T-helper 1 cell treated with Interleukin-12 subunit alpha and Interleukin-12 subunit beta and Interleukin-4 antibody, amounts not matched to agents 30 ng/mL and 1 ng/mL, for 36 hours (primary cell): ENCODE data around the gene TCAF1. TPM values are rescaled to one million over a fixed set of nuclear protein-coding genes. Genes with fewer than 3 reads are reported as not detected.
"Not testable (repeated sequence)": the region's sequence is repeated elsewhere in the genome, so short reads cannot be mapped to it uniquely, and the experiment has no call there.

Experiments
- intact Hi-C: fragments of 100-400 bp; cut with micrococcal nuclease; formaldehyde crosslinking; loops from one replicate; pipeline ENCODE4 v1.15.1; 2024
- total RNA-seq: library from RNA; stranded (reverse); gene quantifications from 2 replicates; pipeline ENCODE4 v1.2.3, GENCODE V29; 2022

The TCAF1 gene
- total RNA-seq, 1 donor from 2014 or later, result 14.4 TPM

DNA sequence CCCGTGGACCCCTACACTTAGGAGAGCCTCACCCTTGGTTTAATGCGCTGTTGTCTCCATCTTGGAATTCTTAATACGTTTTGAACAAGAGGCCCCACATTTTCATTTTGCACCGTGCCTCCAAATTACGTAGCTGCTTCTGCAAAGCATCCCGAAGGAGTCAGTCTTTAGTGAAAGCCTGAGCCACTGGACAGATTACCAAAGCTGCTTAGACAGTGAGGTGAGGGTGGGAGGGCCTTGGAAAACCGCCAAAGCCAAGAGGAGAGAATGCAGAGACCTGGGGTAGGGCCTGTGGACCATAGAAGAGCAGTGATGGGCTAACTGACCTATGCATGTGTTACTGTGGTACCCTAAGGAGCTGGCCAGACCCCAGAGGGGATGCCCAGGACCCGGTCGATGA lies 4.2 kb upstream of the TCAF1 start:
- intact Hi-C loops, result loop anchor here (10.0 kb wide), 1 partner anchor 909 kb away; no protein-coding TSS in a partner anchor

DNA sequence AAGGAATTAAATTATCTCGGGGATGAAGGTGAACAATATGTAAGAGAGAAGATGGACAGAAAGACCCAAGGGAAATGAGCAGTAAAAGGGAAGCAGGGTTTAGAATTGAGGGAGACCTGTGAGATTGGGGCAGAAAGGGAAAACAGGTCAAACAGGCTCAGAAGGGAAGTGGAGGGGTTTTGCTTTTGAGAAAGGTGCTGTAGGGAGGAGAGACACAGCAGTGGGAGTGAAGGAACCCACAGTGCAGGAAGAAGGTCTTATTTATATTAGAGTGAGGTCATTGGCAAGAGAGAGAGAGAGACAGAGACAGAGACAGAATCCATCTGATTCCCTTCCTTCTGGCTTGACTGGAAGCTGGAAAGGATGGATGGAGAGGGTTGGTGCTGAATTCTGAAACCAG lies 3.5 kb upstream of the TCAF1 start:
- intact Hi-C loops, result loop anchor here (10.0 kb wide), 1 partner anchor 909 kb away; no protein-coding TSS in a partner anchor

DNA sequence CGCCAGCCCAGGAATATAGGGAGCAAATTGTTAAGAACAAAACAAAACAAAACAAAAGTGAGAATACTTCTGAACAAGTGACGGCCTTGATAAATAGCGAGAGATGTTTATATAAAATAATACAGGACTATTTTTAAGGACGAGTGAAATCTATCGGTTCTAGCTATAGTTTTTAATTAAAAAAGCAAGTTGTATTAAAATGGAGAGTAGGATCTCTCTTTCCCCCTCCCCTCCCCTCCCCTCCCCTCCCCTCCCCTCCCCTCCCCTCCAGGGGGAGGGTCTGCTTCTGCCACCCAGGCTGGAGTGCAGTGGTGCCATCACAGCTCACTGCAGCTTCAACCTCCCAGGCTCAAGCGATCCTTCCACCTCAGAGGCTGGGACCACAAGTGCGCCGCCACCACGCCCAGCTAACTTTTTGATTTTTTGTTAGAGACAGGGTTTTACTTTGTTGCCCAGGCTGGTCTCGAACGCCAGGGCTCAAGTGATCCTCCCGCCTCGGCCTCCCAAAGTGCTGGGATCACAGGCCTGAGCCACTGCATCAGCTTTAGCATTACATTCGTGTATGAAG lies 440 bp upstream of the TCAF1 start:
- intact Hi-C loops, result loop anchor here (1.0 to 10.0 kb wide), 4 partner anchors 495 to 912 kb away; partner anchors contain the start of genes CASP2 and EPHA1

DNA sequence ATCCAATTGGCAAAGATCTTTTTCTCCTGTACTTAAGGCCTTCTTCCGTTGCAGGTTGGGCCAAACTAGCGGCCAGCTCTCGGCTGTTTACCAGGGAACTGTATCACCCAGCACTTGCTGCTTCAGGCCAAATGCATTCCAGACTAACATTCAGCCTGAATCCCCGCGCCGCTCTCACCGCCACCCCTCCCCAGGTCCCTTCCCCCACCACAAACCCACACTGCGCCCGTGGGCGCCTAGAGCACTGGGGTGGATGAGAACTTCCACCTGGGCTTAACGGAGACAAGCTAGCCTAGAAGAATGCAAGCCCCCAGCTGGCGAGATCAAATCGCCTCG lies 676 bp downstream of the TCAF1 start:
- intact Hi-C loops, result loop anchor here (1.0 to 10.0 kb wide), 6 partner anchors 9 to 914 kb away; partner anchors contain the start of genes CASP2, EPHA1 and ZYX

DNA sequence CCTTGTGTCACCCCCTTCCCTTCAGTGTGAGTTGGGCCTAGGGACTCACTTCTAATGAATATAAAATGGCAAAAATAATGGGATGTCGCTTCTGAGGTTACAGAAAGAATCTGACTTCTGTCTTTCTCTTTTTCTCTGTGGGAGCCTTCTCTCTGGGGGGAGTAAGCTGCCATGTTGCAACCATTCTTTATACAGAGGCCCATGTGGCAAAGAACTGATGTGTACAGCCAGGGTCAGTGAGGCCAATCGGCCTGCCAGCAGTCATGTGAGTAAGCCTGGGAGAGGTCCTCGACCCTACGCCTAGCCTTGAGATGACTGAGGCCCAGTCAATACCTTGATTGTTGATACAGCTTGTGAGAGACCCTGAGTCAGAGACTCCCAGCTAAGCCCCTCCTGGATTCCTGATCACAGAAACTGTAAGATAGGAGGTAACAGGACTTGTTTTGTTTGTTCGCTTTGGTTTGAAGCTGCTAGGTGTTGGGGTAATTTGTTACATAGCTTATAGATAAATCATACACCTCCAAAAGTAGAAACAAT lies 1.7 kb downstream of the TCAF1 start:
- intact Hi-C loops, result loop anchor here (5.0 to 10.0 kb wide), 3 partner anchors 493 to 915 kb away; partner anchors contain the start of genes CASP2 and EPHA1

DNA sequence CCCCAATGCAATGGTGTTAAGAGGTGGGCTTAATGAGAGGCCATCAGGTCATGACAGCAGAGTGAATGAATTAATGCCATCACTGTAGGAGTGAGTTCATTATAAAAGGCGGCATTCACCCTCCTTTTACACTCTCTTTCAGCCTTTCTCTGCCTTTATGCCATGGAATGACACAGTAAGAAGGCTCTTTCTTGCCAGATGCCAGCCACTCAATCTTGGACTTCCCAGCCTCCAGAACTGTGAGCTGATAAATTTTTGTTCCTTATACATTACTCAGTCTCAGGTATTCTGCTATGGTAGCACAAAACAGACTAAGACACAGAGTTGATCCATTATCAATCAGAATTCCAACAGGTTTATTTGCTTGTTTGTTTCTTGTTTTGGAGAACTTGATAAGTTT lies 3.2 kb downstream of the TCAF1 start:
- intact Hi-C loops, result no loop called here

DNA sequence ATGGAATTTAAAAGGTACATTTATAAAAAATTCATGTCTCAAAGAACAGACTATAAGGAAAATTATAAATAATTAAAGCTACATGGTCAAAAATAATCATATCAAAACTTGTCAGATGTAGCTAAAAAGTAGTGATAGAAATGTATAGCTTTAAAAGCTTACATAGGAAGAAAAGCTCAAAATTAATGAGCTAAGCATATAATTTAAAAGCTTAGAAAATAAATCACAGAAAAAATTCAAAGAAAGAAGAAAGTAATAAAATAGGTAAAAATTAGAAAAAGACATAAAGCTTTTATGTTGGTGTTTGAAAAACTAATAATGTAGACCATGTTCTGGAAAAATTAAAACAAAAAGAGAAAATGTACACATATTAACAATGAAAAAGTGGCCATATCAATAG lies 5.3 kb downstream of the TCAF1 start:
- intact Hi-C loops, result no loop called here

DNA sequence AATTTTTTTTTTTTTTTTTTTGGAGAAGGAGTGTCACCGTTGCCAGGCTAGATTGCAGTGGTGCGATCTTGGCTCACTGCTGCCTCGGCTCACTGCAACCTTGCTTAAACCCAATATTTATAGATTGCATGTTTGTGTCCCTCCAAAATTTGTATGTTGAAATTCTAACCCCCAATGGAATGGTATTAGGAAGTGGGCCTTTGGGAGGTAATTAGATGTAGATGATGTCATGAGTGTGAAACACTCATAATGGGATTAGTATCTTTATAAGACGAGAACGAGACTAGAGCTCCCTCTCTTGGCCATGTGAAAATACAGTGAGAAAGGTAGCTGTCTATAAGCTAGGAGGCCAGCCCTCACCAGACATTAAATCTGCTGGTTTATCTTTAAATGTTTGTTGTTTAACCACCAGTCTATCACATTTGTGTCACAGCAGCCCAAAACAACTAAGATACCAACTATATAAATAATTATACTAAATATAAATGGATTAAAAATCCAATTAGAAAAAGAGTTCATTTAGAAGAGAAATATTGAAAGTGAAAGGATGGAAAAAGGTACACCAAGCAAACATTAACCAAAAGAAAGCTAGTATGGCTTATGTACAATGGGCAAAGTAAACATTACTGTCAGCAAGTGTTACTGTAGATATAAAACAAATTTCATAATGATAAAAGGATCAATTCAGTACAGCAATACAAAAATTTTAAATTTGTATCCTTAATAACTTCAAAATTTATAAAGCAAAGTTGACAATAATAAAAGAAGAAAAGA lies 9.3 kb downstream of the TCAF1 start:
- intact Hi-C loops, result loop anchor here (1.0 to 2.0 kb wide), 3 partner anchors 9 to 512 kb away; partner anchors contain the start of gene ZYX

DNA sequence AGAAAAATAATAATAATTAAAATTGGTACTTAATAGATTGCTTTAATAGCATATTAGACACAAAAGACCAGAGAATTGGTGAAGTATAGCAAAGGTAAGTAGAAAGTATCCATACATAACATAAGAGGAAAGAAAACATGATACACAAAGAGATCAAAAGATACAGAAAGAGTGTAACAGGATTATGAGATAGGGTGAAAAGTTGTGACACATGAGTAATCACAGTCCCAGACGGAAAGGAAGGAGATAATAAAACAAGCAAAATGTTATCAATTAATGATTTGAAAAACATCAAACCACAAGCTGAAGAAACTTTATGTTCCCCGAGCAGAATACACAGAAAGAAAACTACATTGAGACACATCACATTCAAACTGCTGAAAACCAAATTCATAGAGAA lies 10.5 kb downstream of the TCAF1 start:
- intact Hi-C loops, result no loop called here

DNA sequence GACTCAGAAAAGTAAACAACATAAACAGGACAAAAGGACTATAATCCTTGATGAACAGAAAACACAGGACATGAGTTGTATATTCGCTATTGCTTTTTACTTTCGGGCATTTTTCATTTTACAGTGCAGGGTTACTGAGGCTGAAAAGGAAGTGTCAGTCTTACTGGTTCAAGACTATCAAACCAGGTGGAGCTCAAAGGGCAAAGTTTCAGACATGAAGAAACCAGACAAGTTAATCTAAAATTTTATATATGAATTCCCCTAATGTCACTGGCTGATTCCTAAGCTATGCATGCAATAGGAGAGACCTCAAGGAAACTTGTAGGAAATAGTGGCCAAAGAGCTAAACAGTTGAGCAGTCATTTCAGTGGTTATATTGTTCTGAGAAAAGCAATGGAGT lies 11.4 kb downstream of the TCAF1 start:
- intact Hi-C loops, result no loop called here

DNA sequence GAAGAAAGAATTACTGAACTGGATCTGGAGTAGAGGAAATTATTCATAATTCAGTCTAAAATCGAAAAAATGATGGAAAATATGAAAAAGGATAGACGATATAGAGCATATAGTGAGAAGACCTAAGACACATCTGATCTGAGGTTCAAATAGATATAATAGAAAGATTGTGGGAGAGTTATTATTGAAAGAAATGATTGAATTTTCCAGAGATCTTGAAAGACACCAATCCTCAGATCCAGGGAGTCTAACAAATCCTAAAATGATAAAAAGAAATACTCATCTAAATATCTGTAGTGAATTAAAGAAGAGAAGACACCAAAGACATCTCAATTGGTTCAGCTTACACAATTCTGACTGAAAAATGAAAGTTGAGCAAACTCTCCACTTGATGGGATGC lies 12.9 kb downstream of the TCAF1 start:
- intact Hi-C loops, result no loop called here

DNA sequence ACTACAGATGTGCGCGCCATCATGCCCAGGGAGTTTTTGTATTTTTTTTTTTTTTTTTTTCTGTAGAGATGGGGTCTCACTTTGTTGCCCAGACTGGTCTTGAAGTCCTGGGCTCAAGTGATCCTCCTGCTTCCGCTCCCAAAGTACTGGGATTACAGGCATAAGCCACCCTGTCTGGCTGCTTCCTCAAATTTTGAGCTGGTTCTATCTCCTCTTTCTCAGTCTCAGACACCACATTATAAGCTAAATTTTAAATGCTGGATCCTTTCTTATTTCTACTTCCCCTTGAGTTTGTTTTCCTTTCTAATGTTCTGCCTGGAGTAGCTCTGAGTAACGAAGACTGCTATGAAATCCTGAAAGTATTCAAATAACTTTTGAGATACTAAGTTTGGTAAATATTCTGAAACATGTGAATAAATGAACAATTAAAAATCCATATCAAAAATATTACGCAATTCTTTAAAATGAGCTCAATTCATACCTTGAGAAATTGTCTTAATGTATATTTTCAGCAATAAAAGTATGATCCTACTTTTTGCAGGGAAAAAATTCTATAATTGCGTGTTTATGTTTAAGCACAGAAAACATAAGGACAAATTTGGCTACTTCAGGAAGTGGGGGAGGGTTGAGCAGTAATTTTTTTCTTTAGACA lies 15.0 kb downstream of the TCAF1 start:
- intact Hi-C loops, result no loop called here

DNA sequence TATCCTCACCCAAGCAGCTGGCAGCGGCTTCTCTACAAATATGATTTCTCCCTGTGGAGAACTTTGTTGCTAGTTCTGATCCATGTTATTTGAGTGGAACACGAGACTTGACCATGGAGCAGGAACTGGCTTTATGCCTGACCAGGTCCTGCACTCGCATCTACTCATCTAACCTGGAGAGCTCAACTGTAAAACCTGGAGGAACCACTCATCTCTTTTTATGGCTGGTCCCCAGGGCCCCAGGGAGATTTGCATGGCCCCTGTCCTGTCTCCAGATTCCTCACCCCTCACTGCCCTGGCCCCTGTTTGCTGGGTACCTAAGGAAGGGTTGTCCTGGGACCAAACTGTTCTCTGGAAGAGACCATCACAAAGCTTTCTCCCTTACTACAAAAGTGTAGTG lies 16.0 kb downstream of the TCAF1 start:
- intact Hi-C loops, result no loop called here

DNA sequence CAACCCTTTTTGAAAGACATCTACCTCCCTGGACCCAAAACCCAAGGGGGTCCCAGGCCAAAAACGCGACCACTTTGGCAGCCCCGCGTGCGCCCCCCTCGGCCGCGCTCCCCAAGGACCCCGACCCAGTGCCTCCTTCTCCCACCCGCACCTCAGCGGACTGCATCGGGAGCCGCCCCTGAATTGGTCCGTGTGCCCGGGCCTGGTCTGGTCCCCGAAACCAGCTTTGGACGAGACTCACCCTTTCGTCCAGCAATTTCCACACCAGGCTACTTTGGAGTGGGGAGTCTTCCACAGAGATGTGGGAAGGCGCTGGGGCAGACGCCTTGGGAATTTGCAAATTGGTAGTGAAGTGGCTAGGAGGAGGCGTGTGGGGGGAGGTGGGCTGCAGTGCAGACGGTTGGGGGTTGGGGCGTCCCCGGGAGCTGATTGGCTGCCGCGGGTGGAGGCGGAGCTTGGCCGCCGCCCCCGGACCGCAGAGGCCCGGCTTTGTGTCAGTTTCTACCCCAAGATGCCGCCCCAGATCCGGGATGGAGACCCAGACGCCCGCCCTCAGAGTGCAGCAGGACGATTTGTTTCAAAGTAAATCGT lies 16.9 kb downstream of the TCAF1 start:
- intact Hi-C loops, result no loop called here

DNA sequence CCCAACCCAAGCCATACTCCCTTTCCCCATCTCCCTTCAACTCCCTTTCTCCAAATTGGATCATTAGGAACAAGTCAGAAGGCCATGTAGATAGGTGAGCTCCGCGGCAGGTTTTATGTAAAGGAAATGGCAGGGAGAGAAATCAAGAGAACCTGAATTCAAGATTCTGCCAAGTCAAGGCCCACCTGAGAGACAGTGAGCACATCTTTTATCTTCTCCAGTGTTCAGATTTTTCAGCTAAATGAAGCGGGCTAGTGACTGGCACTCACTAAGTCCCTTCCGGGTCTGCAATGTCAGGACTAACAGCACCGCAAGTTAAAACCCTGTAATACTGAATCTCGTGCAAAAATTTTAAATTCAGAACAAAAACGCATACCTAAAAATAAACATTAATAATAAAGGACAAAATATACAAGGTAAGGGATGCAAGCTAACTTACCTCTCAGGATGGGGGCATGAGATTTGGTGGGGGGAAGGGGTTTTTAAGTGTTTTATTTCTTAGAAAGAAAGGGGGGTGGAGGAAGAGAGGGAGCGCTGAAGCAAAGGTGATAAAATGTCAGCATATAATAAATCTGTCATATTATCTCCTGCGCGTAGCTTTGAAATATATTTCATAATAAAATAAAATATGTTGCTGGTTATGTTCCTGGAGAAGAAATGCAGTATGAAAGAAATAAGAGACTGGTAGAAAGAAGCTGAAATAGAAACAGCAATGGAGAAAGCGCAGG lies 17.6 kb downstream of the TCAF1 start:
- intact Hi-C loops, result no loop called here

DNA sequence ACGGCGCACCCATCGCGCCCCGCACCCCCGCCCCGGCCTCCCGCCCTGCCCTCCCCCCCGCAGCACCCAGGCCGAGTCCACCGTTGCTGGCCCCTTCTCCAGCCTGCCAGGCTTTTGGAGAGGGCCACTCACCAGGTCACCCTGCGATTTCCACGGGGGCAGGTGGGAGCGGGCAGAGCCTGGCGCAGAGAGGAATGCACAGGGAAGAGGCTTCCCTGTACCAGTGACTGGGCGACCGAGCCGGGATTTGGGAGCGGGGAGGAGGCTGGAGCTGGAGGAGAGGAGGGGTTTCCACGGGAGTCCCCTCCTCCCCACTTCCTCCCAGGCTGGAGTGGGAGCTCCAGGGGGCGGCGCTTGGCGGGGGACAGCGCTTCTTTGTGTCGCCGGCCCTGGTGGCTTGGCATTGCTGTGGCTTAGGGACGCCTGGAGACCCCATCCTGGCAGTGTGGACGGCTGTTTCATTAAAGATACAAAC lies 19.3 kb downstream of the TCAF1 start:
- intact Hi-C loops, result no loop called here

DNA sequence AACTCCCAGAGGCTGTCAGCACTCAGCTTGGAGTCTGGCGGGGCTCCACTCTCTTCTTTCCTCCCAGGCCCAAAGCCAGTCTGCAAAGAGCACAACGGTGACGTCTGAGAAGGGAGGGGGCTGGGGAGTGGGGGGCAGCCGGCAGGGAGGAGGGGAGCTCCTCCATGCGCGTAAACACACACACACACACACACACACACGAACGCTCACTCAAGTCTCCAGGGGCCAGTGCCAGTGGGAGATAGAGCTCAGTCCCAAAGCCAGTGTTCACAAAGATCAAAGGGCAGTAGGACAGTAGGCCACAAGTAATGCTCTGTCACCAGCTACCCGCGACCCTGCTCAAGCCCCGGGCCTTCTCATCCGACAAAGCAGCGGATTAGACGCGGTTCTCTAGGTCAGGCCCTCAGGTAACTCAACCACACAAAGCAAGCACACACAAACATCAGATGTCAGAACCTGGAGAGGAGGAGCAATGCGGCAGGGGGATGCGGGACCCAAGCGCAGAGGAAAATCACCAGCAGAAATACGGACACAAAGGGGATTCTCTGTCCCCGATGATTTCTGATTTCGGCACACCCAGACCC lies 19.9 kb downstream of the TCAF1 start:
- intact Hi-C loops, result no loop called here

DNA sequence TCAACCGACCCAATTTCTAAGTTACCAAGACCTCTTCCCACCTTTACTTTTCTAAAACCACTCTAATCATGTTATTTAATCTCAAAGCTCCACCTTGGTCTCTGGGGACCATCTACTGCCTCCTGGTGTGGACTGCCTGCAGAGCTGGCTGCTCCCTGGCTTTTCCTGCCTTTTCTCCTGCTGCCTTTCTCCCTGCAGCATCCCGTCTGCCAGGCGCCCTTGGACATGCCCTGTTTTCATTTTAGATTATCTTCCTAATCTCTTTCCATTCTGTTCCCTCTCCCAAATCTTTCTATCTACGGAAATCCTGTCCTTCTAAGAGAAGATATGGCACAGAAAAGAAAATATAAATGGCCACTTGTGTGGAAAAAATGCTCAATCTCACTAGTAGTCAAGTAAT lies 23.1 kb downstream of the TCAF1 start:
- intact Hi-C loops, result no loop called here

DNA sequence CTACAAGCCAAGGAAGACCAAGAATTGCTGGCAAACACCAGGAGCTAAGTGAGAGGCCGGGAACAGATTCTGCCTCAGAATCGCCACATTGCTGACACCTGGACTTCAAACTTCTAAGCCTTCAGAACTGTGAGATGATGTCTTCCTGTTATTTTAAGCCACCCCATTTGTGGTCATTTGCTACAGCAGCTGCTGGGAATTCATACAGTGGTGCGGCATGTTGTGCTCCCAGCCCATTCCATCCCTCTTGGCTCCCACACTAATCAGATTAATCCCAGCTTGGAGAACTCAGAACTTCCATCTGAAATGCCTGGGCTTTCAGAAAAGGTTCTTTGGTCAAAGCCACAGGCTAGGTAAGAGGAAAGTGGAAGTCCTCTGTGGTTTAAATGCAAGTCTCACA lies 24.9 kb downstream of the TCAF1 start:
- intact Hi-C loops, result no loop called here

DNA sequence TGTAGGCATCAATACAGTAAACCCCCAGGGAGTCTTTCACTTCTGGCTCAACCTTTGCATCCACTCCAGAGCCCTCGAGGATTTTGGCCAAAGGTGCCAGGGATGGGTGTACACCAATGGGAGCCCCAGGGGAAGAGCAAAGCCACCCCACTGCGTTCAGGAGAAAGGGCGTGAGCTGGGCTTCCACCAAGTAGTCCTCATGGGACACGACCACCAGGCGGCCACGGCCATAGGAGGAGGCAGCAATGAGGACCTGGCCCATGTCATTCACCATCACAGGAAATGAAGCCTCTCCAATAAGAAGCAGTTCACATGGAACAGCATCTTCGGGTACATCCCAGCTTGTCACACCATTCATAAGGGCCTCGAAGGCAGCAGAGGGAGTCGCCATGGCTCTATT lies 25.8 kb downstream of the TCAF1 start:
- intact Hi-C loops, result no loop called here

DNA sequence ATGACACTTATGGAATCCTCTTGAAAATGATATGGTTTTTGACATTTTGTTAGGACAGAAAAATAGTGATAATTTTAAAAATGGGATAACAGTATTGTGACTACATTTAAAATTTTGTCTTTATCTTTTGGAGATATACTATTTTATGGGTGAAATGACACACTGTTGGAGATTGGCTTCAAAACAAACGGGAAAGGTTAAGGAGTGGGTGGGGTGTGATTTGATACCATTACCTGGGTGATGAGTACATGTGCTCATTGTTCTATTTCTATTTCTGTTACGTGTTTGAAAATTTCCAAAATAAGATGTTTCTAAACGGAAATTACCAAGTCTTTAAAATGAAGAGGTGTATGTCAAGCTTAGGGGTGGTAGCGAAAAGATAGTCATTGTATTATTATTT lies 28.7 kb downstream of the TCAF1 start:
- intact Hi-C loops, result not testable (repeated sequence)
